ENCODE measurements around the gene TREH. TPM values are rescaled to one million over a fixed set of nuclear protein-coding genes. Genes with fewer than 3 reads are reported as not detected.
"Not testable (repeated sequence)": the region's sequence is repeated elsewhere in the genome, so short reads cannot be mapped to it uniquely, and the experiment has no call there.

The TREH gene, protein sequence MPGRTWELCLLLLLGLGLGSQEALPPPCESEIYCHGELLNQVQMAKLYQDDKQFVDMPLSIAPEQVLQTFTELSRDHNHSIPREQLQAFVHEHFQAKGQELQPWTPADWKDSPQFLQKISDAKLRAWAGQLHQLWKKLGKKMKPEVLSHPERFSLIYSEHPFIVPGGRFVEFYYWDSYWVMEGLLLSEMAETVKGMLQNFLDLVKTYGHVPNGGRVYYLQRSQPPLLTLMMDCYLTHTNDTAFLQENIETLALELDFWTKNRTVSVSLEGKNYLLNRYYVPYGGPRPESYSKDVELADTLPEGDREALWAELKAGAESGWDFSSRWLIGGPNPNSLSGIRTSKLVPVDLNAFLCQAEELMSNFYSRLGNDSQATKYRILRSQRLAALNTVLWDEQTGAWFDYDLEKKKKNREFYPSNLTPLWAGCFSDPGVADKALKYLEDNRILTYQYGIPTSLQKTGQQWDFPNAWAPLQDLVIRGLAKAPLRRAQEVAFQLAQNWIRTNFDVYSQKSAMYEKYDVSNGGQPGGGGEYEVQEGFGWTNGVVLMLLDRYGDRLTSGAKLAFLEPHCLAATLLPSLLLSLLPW
- total RNA-seq (2014; rRNA removed; shearing (Covaris generic)) (not detected in 2 replicates), polyA plus RNA-seq (2016; fragmentation: Nextera tagmentation; extraction: Ambion mirVana) (0.06 and 0.09 TPM in 2 replicates)

DNA sequence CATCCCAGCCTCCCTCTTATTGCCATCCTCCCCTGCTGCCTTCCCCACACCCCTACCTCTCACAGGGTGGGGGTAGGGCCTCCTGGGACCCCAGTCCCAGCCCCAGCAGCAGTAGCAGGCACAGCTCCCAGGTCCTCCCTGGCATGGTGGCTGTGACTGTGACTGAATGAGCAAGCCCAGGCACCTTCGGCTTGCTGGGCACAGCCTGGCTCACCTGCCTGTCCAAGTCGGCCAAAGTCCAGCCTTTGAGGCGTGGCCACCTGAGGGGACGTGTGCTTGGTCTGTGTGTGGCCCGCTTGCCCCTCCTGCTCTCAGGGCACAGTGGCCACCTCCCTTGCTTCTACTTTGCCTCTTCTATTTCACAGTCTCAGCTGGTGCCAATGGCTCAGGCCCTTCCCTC, at the start of gene TREH:
Gene TREH (minus strand): TSS at position 168 of the 400 bp plus-strand sequence. CDS start 23 bp downstream, at position 145.
- 53 to 70% methylated on average over 5 of the region's 5 CpGs for WGBS, 2 experiments (ENCODE audit: low coverage in 1 of 2, low lambda C conversion rate in 2 of 2, missing lambda C conversion rate in 2 of 2)
- Histone ChIP-seq H3K4me1 (ENCODE audit: insufficient read depth) (no peaks in the 10 kb centered on the region), H3K79me2 (ENCODE audit: insufficient read depth) (no peaks in the 10 kb centered on the region), H3K27ac (no peak within 1 kb of the TSS), H3K4me3 (no peak within 1 kb of the TSS), H4K20me1 (ENCODE audit: insufficient read depth) (no peaks in the 10 kb centered on the region), H3F3A (ENCODE audit: insufficient read depth) (no peaks in the 10 kb centered on the region), H3K9me2 (ENCODE audit: insufficient read depth) (no peaks in the 10 kb centered on the region), H2AFZ (no peak within 1 kb of the TSS), H3K27me3 (replicated peaks; ENCODE audit: insufficient read depth) (peaks cover 8% of the 10 kb centered on the region; the same call in 1 of the 2 replicates), H3K36me3 (ENCODE audit: low read depth) (no peaks in the 10 kb centered on the region), H3K9ac (no peak within 1 kb of the TSS), H3K9me3 (ENCODE audit: low read depth) (no peaks in the 10 kb centered on the region), H3K4me2 (ENCODE audit: unreplicated experiment) (no peak within 1 kb of the TSS)
- TF ChIP-seq EZH2phosphoT487 (IDR thresholded peaks at IDR 0.05; ENCODE audit: insufficient read depth, low read depth) (no peak), EZH2 (IDR thresholded peaks at IDR 0.05; ENCODE audit: insufficient read depth, poor library complexity, severe bottlenecking) (no peak)
- in situ Hi-C loops (cut with MboI), result no loop called here
- DNase-seq, result no peak

DNA sequence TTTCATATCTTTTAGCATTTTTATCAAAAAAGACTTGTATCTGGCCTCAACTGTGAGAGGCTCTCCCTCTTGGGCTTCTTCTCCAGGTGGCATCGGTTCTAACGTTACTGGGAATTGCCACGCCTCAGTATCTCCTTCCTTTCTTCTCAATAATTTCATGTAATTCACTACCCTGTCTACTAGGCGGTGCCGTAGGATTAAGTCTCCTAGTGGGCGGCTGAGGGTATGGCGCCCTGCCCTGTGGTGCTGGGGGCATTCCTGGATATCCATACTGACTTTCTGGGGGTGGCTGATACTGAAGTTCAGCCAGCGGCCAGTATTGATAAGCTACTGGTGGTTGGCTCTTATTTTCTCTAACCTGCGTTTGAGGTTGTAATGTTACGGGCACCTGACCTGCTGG, 48.7 kb upstream of the TREH start:
- H3K9me2 ChIP-seq (ENCODE audit: insufficient read depth); H3K27ac ChIP-seq; H3K79me2 ChIP-seq (ENCODE audit: insufficient read depth); H3K36me3 ChIP-seq (ENCODE audit: low read depth); H2AFZ ChIP-seq; H4K20me1 ChIP-seq (ENCODE audit: insufficient read depth); DNase-seq; H3K4me3 ChIP-seq; H3K4me1 ChIP-seq (ENCODE audit: insufficient read depth); H3K9ac ChIP-seq; H3K4me2 ChIP-seq (ENCODE audit: unreplicated experiment); H3F3A ChIP-seq (ENCODE audit: insufficient read depth); H3K9me3 ChIP-seq (ENCODE audit: low read depth); in situ Hi-C loops (cut with MboI): not testable (repeated sequence)
- H3K27me3 ChIP-seq (replicated peaks; ENCODE audit: insufficient read depth), result peaks cover 13% of the 10 kb centered on the region; the same call in 1 of the 2 replicates
- 64 to 72% methylated on average over 10 of the region's 10 CpGs for WGBS, 2 experiments (ENCODE audit: low coverage in 1 of 2, low lambda C conversion rate in 2 of 2, missing lambda C conversion rate in 2 of 2)

DNA sequence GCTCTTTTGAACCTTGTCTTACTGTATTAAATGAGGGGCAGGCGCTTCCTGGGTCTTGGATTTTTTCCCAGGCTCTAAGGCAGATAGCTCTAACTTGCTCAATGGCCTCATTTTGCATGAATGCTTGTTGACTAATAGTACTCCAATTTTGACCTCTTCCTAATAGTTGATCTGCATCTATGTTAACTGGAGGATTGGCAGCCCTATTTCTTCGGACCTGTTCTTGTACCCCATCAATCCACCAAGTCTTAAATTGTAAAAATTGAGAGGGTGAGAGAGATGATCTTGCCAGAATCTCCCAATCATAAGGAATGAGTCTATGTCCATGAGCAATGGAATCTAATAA, 48.2 kb upstream of the TREH start:
- in situ Hi-C loops (cut with MboI); H4K20me1 ChIP-seq (ENCODE audit: insufficient read depth); H3K9me2 ChIP-seq (ENCODE audit: insufficient read depth); H3K4me1 ChIP-seq (ENCODE audit: insufficient read depth); H3K79me2 ChIP-seq (ENCODE audit: insufficient read depth); H3F3A ChIP-seq (ENCODE audit: insufficient read depth); H3K4me3 ChIP-seq; H3K27ac ChIP-seq; H3K9ac ChIP-seq; H2AFZ ChIP-seq; DNase-seq; H3K4me2 ChIP-seq (ENCODE audit: unreplicated experiment); H3K9me3 ChIP-seq (ENCODE audit: low read depth); H3K36me3 ChIP-seq (ENCODE audit: low read depth): not testable (repeated sequence)
- H3K27me3 ChIP-seq (replicated peaks; ENCODE audit: insufficient read depth), result peaks cover 14% of the 10 kb centered on the region; the same call in 1 of the 2 replicates
- WGBS, 2 experiments (ENCODE audit: low coverage in 1 of 2, low lambda C conversion rate in 2 of 2, missing lambda C conversion rate in 2 of 2), result 61 to 62% methylated on average over 2 of the region's 2 CpGs

DNA sequence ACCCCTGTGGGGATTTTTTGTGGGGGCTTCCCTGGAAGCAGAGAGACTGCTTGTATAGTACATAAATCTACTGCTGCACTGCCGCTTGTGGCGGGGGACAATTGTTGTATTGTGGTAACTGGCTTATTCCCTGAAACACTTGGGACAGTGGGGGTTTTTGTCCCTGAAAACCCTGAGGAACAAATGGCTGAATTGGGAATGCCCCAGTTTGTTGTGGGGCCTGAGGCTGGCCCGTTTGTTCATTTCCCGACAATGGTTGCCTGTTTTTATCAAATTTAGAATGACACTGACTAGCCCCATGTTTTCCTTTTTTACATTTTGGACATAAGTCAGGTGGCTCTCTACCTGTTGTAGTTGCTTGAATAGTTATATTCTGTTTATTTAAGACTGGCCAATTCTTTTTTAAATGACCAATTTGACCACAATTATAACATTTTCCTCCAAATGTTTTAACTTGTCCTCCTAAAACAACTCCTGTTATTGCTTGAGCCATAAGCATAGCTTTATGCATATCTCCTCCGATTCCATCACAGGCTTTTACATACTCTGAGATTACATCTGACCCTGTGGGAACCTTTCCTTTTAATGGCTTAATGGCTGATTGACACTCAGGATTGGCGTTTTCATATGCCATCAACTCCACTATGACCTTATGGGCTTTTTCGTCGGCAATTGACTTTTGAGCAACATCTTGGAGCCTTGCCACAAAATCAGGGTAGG, 47.7 kb upstream of the TREH start:
- H3K9me2 ChIP-seq (ENCODE audit: insufficient read depth); H4K20me1 ChIP-seq (ENCODE audit: insufficient read depth); DNase-seq; in situ Hi-C loops (cut with MboI); H3K4me3 ChIP-seq; H3K79me2 ChIP-seq (ENCODE audit: insufficient read depth); H3K4me2 ChIP-seq (ENCODE audit: unreplicated experiment); H3K36me3 ChIP-seq (ENCODE audit: low read depth); H3K4me1 ChIP-seq (ENCODE audit: insufficient read depth); H3K9me3 ChIP-seq (ENCODE audit: low read depth); H3K9ac ChIP-seq; H3K27ac ChIP-seq; H3F3A ChIP-seq (ENCODE audit: insufficient read depth); H2AFZ ChIP-seq: not testable (repeated sequence)
- H3K27me3 ChIP-seq (replicated peaks; ENCODE audit: insufficient read depth), result peaks cover 20% of the 10 kb centered on the region; the same call in 1 of the 2 replicates
- 48 to 49% methylated on average over 8 of the region's 8 CpGs for WGBS, 2 experiments (ENCODE audit: low coverage in 1 of 2, low lambda C conversion rate in 2 of 2, missing lambda C conversion rate in 2 of 2)

DNA sequence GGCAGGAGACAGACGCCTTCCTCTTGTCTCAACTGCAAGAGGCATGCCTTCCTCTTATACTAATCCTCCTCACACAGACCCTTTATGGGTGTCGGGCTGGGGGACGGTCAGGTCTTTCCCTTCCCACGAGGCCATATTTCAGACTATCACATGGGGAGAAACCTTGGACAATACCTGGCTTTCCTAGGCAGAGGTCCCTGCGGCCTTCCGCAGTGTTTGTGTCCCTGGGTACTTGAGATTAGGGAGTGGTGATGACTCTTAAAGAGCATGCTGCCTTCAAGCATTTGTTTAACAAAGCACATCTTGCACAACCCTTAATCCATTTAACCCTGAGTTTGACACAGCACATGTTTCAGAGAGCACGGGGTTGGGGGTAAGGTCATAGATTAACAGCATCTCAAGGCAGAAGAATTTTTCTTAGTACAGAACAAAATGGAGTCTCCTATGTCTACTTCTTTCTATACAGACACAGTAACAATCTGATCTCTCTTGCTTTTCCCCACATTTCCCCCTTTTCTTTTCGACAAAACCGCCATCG, 42.1 kb upstream of the TREH start:
- in situ Hi-C loops (cut with MboI); H3K9me3 ChIP-seq (ENCODE audit: low read depth); H3K27ac ChIP-seq; H3K36me3 ChIP-seq (ENCODE audit: low read depth); H3K4me2 ChIP-seq (ENCODE audit: unreplicated experiment); H4K20me1 ChIP-seq (ENCODE audit: insufficient read depth); H3K4me1 ChIP-seq (ENCODE audit: insufficient read depth); DNase-seq; H3K9ac ChIP-seq; H3K79me2 ChIP-seq (ENCODE audit: insufficient read depth); H2AFZ ChIP-seq; H3F3A ChIP-seq (ENCODE audit: insufficient read depth); H3K9me2 ChIP-seq (ENCODE audit: insufficient read depth); H3K4me3 ChIP-seq: not testable (repeated sequence)
- peaks cover 20% of the 10 kb centered on the region; the same call in 1 of the 2 replicates for H3K27me3 ChIP-seq (replicated peaks; ENCODE audit: insufficient read depth)
- WGBS, 2 experiments (ENCODE audit: low coverage in 1 of 2, low lambda C conversion rate in 2 of 2, missing lambda C conversion rate in 2 of 2), result 55 to 79% methylated on average over 4 to 10 of the region's 10 CpGs

DNA sequence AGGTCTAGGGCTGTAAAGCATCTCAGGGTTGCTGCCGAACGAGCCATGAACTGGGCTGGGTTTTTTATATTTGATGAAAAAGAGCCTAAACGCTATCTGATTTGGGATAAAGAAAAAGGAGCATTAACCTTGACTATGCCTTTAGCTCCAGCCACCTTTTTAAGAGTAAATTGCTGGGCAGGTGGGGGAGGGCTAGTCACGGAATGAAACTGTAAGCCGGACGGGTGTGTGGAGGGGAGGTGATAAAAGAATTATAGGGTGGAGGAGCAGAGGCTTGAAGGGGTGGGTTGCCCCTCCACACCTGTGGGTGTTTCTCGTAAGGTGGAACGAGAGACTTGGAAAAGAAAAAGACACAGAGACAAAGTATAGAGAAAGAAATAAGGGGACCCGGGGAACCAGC, 41.3 kb upstream of the TREH start:
- H3K27ac ChIP-seq; H4K20me1 ChIP-seq (ENCODE audit: insufficient read depth); H2AFZ ChIP-seq; H3F3A ChIP-seq (ENCODE audit: insufficient read depth); H3K79me2 ChIP-seq (ENCODE audit: insufficient read depth); in situ Hi-C loops (cut with MboI); H3K9me2 ChIP-seq (ENCODE audit: insufficient read depth); DNase-seq; H3K4me2 ChIP-seq (ENCODE audit: unreplicated experiment); H3K9ac ChIP-seq; H3K36me3 ChIP-seq (ENCODE audit: low read depth); H3K4me3 ChIP-seq; H3K4me1 ChIP-seq (ENCODE audit: insufficient read depth); H3K9me3 ChIP-seq (ENCODE audit: low read depth): not testable (repeated sequence)
- H3K27me3 ChIP-seq (replicated peaks; ENCODE audit: insufficient read depth), result peaks cover 17% of the 10 kb centered on the region; the same call in 1 of the 2 replicates
- 15 to 18% methylated on average over 8 of the region's 9 CpGs for WGBS, 2 experiments (ENCODE audit: low coverage in 1 of 2, low lambda C conversion rate in 2 of 2, missing lambda C conversion rate in 2 of 2)

All from GM23248 (cell line).